ENCODE measurements around the gene HS6ST1.

The HS6ST1 gene

GRCh38 chr2:128288781-128289180 lies 29.9 kb downstream of the HS6ST1 start:
- H2AFZ ChIP-seq (ENCODE audit: low read depth, low read length) = no peak overlapping the region
- no peak overlapping the region for H3K18ac ChIP-seq (ENCODE audit: low read depth in 1 of 2, low read length in 2 of 2)
- no peak overlapping the region for H3K27ac ChIP-seq (ENCODE audit: low read length, poor library complexity, severe bottlenecking)
- no peak overlapping the region for H2BK12ac ChIP-seq (ENCODE audit: low read length in 2 of 2)
- 91% methylated on average over 9 of the region's 9 CpGs for WGBS
- H3K9ac ChIP-seq (ENCODE audit: low read length) = no peak overlapping the region
- H3K79me1 ChIP-seq (replicated peaks; ENCODE audit: low read length, poor library complexity, severe bottlenecking) = peaks cover 60% of the 10 kb centered on the region
- no peaks in the 10 kb centered on the region for H3K27me3 ChIP-seq (ENCODE audit: control insufficient read depth in 1 of 2, insufficient read depth in 1 of 2, low read length in 2 of 2)
- no peak overlapping the region for H3K4ac ChIP-seq (ENCODE audit: low read depth in 1 of 2, low read length in 2 of 2)
- H3K4me1 ChIP-seq (ENCODE audit: control insufficient read depth, insufficient read depth, low read depth, low read length) = peaks cover 37% of the 10 kb centered on the region
- no peak overlapping the region for H3K4me2 ChIP-seq (ENCODE audit: low read length, poor library complexity, severe bottlenecking)
- peaks cover 0 to 43% of the 10 kb centered on the region in 2 experiments for H3K36me3 ChIP-seq (ENCODE audit: control insufficient read depth in 1 of 2, insufficient read depth in 2 of 2, low read depth in 1 of 2, low read length in 2 of 2)
- no peak overlapping the region for H2BK5ac ChIP-seq (ENCODE audit: low read depth, low read length, poor library complexity, severe bottlenecking)
- no peak overlapping the region for H2AK5ac ChIP-seq (ENCODE audit: low read length, severe bottlenecking)
- no peak overlapping the region for H4K8ac ChIP-seq (ENCODE audit: low read length)
- DNase-seq = no peak
- H4K91ac ChIP-seq (ENCODE audit: low read length) = no peak overlapping the region
- no peak overlapping the region for H2BK15ac ChIP-seq (ENCODE audit: low read depth, poor library complexity, severe bottlenecking)
- H2BK120ac ChIP-seq (ENCODE audit: low read depth, low read length) = no peak overlapping the region
- no peaks in the 10 kb centered on the region for H3K9me3 ChIP-seq (ENCODE audit: control insufficient read depth, low read length)
- no peak overlapping the region for H3K14ac ChIP-seq (ENCODE audit: low read length in 2 of 2)
- H3K4me3 ChIP-seq (ENCODE audit: insufficient read depth in 1 of 2, low read depth in 1 of 2, low read length in 2 of 2) = no peak overlapping the region
- no peak overlapping the region for H3K23ac ChIP-seq (ENCODE audit: low read length in 2 of 2)

GRCh38 chr2:128287780-128288735 lies 30.6 kb downstream of the HS6ST1 start:
- no peak overlapping the region for H2BK5ac ChIP-seq (ENCODE audit: low read depth, low read length, poor library complexity, severe bottlenecking)
- no peaks in the 10 kb centered on the region for H3K9me3 ChIP-seq (ENCODE audit: control insufficient read depth, low read length)
- H2AFZ ChIP-seq (ENCODE audit: low read depth, low read length) = no peak overlapping the region
- H3K4me1 ChIP-seq (ENCODE audit: control insufficient read depth, insufficient read depth, low read depth, low read length) = peaks cover 32% of the 10 kb centered on the region
- 96% methylated on average over 22 of the region's 23 CpGs for WGBS
- no peak overlapping the region for H2BK120ac ChIP-seq (ENCODE audit: low read depth, low read length)
- H3K18ac ChIP-seq (ENCODE audit: low read depth in 1 of 2, low read length in 2 of 2) = no peak overlapping the region
- H4K8ac ChIP-seq (ENCODE audit: low read length) = no peak overlapping the region
- no peak for DNase-seq
- no peak overlapping the region for H3K27ac ChIP-seq (ENCODE audit: low read length, poor library complexity, severe bottlenecking)
- H3K23ac ChIP-seq (ENCODE audit: low read length in 2 of 2) = no peak overlapping the region
- peaks cover 61% of the 10 kb centered on the region for H3K79me1 ChIP-seq (replicated peaks; ENCODE audit: low read length, poor library complexity, severe bottlenecking)
- H3K36me3 ChIP-seq (ENCODE audit: control insufficient read depth in 1 of 2, insufficient read depth in 2 of 2, low read depth in 1 of 2, low read length in 2 of 2) = peaks cover 0 to 48% of the 10 kb centered on the region in 2 experiments
- H2BK15ac ChIP-seq (ENCODE audit: low read depth, poor library complexity, severe bottlenecking) = no peak overlapping the region
- no peaks in the 10 kb centered on the region for H3K27me3 ChIP-seq (ENCODE audit: control insufficient read depth in 1 of 2, insufficient read depth in 1 of 2, low read length in 2 of 2)
- no peak overlapping the region for H3K4ac ChIP-seq (ENCODE audit: low read depth in 1 of 2, low read length in 2 of 2)
- peak overlapping the region in 1 of 2 experiments; percentile 11 for H2BK12ac ChIP-seq (ENCODE audit: low read length in 2 of 2)
- no peak overlapping the region for H3K4me3 ChIP-seq (ENCODE audit: insufficient read depth in 1 of 2, low read depth in 1 of 2, low read length in 2 of 2)
- no peak overlapping the region for H2AK5ac ChIP-seq (ENCODE audit: low read length, severe bottlenecking)
- no peak overlapping the region for H3K9ac ChIP-seq (ENCODE audit: low read length)
- H3K4me2 ChIP-seq (ENCODE audit: low read length, poor library complexity, severe bottlenecking) = no peak overlapping the region
- H4K91ac ChIP-seq (ENCODE audit: low read length) = peak overlapping the region; percentile 75
- H3K14ac ChIP-seq (ENCODE audit: low read length in 2 of 2) = no peak overlapping the region

- no peak overlapping the region for H3K23ac ChIP-seq (ENCODE audit: low read length in 2 of 2)
- H3K79me1 ChIP-seq (replicated peaks; ENCODE audit: low read length, poor library complexity, severe bottlenecking) = peaks cover 67% of the 10 kb centered on the region
- no peak for DNase-seq
- WGBS = 93% methylated on average over 12 of the region's 12 CpGs
- no peak overlapping the region for H2BK5ac ChIP-seq (ENCODE audit: low read depth, low read length, poor library complexity, severe bottlenecking)
- no peaks in the 10 kb centered on the region for H3K9me3 ChIP-seq (ENCODE audit: control insufficient read depth, low read length)
- peak overlapping the region in 1 of 2 experiments; percentile 36 for H3K14ac ChIP-seq (ENCODE audit: low read length in 2 of 2)
- H3K9ac ChIP-seq (ENCODE audit: low read length) = no peak overlapping the region
- H4K91ac ChIP-seq (ENCODE audit: low read length) = no peak overlapping the region
- H3K4ac ChIP-seq (ENCODE audit: low read depth in 1 of 2, low read length in 2 of 2) = no peak overlapping the region
- no peak overlapping the region for H2BK12ac ChIP-seq (ENCODE audit: low read length in 2 of 2)
- no peak overlapping the region for H4K8ac ChIP-seq (ENCODE audit: low read length)
- peak overlapping the region in 1 of 2 experiments; percentile 30 for H3K18ac ChIP-seq (ENCODE audit: low read depth in 1 of 2, low read length in 2 of 2)
- no peak overlapping the region for H3K27ac ChIP-seq (ENCODE audit: low read length, poor library complexity, severe bottlenecking)
- peaks cover 29% of the 10 kb centered on the region for H3K4me1 ChIP-seq (ENCODE audit: control insufficient read depth, insufficient read depth, low read depth, low read length)
- H2BK120ac ChIP-seq (ENCODE audit: low read depth, low read length) = no peak overlapping the region
- no peak overlapping the region for H3K4me3 ChIP-seq (ENCODE audit: insufficient read depth in 1 of 2, low read depth in 1 of 2, low read length in 2 of 2)
- H3K27me3 ChIP-seq (ENCODE audit: control insufficient read depth in 1 of 2, insufficient read depth in 1 of 2, low read length in 2 of 2) = no peaks in the 10 kb centered on the region
- no peak overlapping the region for H2AK5ac ChIP-seq (ENCODE audit: low read length, severe bottlenecking)
- no peak overlapping the region for H2AFZ ChIP-seq (ENCODE audit: low read depth, low read length)
- no peak overlapping the region for H3K4me2 ChIP-seq (ENCODE audit: low read length, poor library complexity, severe bottlenecking)
- H3K36me3 ChIP-seq (ENCODE audit: control insufficient read depth in 1 of 2, insufficient read depth in 2 of 2, low read depth in 1 of 2, low read length in 2 of 2) = peaks cover 0 to 55% of the 10 kb centered on the region in 2 experiments
- no peak overlapping the region for H2BK15ac ChIP-seq (ENCODE audit: low read depth, poor library complexity, severe bottlenecking)
Observed at GRCh38 chr2:128286905-128287779, 31.5 kb downstream of the HS6ST1 start.
